ENCODE results near the gene FARS2.

GRCh38 chr6:5241252-5241651 lies 20.1 kb upstream of the FARS2 start:
- TF ChIP-seq SMC3 (IDR thresholded peaks at IDR 0.05; ENCODE audit: low read depth, low read length) (no peak), TAF1 (IDR thresholded peaks at IDR 0.05; ENCODE audit: borderline replicate concordance, low read depth, low read length) (no peak), CTCF (IDR thresholded peaks at IDR 0.05) (no peak), RAD21 (IDR thresholded peaks at IDR 0.05; ENCODE audit: low read length) (no peak), POLR2AphosphoS5 (IDR thresholded peaks at IDR 0.05; ENCODE audit: low read depth, low read length) (no peak), FOXJ3 (CRISPR knock-in tag; IDR thresholded peaks at IDR 0.05) (no peak), MAX (IDR thresholded peaks at IDR 0.05; ENCODE audit: low read depth) (no peak), GABPA (IDR thresholded peaks at IDR 0.05; ENCODE audit: low read depth) (no peak), USF1 (IDR thresholded peaks at IDR 0.05; ENCODE audit: borderline replicate concordance, low read depth) (no peak), ELF1 (IDR thresholded peaks at IDR 0.05) (no peak)
